ENCODE measurements around the gene SLC5A9.

GRCh38 chr1:48194801-48195200 is 27.7 kb upstream of the SLC5A9 start:
- TF ChIP-seq SIN3A (IDR thresholded peaks at IDR 0.05; ENCODE audit: low read depth) (no peak), CEBPB (IDR thresholded peaks at IDR 0.05; ENCODE audit: low read depth) (no peak), CTCF (IDR thresholded peaks at IDR 0.05 in 2 of 3, conservative IDR thresholded peaks at IDR 0.05 in 1 of 3; ENCODE audit: borderline replicate concordance in 1 of 3, insufficient read depth in 1 of 3, low read depth in 2 of 3, low read length in 2 of 3) (no peak), REST (IDR thresholded peaks at IDR 0.05; ENCODE audit: low read depth) (no peak), ZFX (IDR thresholded peaks at IDR 0.05) (no peak), POLR2AphosphoS5 (IDR thresholded peaks at IDR 0.05; ENCODE audit: low read depth, low read length) (no peak), EZH2 (IDR thresholded peaks at IDR 0.05) (no peak), JUND (IDR thresholded peaks at IDR 0.05) (no peak), MAX (IDR thresholded peaks at IDR 0.05) (no peak), YY1 (IDR thresholded peaks at IDR 0.05; ENCODE audit: extremely low read depth, insufficient replicate concordance, low read depth, low read length) (no peak), EGR1 (IDR thresholded peaks at IDR 0.05; ENCODE audit: low read depth) (no peak), POLR2A (IDR thresholded peaks at IDR 0.05; ENCODE audit: borderline replicate concordance, extremely low read depth, insufficient read depth, insufficient read length) (no peak), EZH2phosphoT487 (IDR thresholded peaks at IDR 0.05; ENCODE audit: borderline replicate concordance) (no peak), FOSL1 (IDR thresholded peaks at IDR 0.05; ENCODE audit: low read depth) (no peak)

All from HCT116 (cell line).